Psoas muscle (tissue), 8 donors: Measurements from ENCODE around the gene SCYL2. TPM values are rescaled to one million over a fixed set of nuclear protein-coding genes. Genes with fewer than 3 reads are reported as not detected.
"Not testable (repeated sequence)": the region's sequence is repeated elsewhere in the genome, so short reads cannot be mapped to it uniquely, and the experiment has no call there.

Experiments
- ATAC-seq, 4 donors: fragments of 200-7000 bp; cut with Tn5 transposase; one replicate each; pipeline ENCODE4 v1.9.1; 2020; ENCODE audit warnings: moderate library complexity in 3 of 4, mild to moderate bottlenecking in 2 of 4
- DNase-seq, 2 donors: peaks; one replicate each; pipeline ENCODE4 v3.0.0-alpha.2; 2020
- H3K27ac ChIP-seq: fragments of 200-600 bp; one replicate; pipeline ENCODE4 v1.8.0; 2022
- H3K27me3 ChIP-seq, 3 donors: fragments of 200-600 bp in 1 of 3; one replicate each; pipeline versions ENCODE4 v1.6.1 to v1.8.0; 2013 to 2022; ENCODE audit warnings: low read length in 2 of 3, mild to moderate bottlenecking in 2 of 3, moderate library complexity in 1 of 3; ENCODE audit not compliant: insufficient read depth in 3 of 3
- H3K36me3 ChIP-seq, 2 donors: fragments of 200-600 bp in 1 of 2; one replicate each; pipeline versions ENCODE4 v1.6.1 to v1.8.0; 2013 to 2022; ENCODE audit warnings: low read depth in 1 of 2, mild to moderate bottlenecking in 1 of 2, moderate library complexity in 1 of 2; ENCODE audit not compliant: insufficient read depth in 1 of 2
- H3K4me1 ChIP-seq: fragments of 200-600 bp; one replicate; pipeline ENCODE4 v1.8.0; 2022
- H3K4me3 ChIP-seq: fragments of 200-600 bp; one replicate; pipeline ENCODE4 v1.8.0; 2022; ENCODE audit warnings: mild to moderate bottlenecking
- H3K9me3 ChIP-seq: fragments of 200-600 bp; one replicate; pipeline ENCODE4 v1.8.0; 2022
- CTCF ChIP-seq: fragments of 200-600 bp; IDR thresholded peaks from one replicate; pipeline ENCODE4 v1.8.0; 2022; ENCODE audit warnings: antibody characterized with exemption
- WGBS, 3 donors: extraction: QIAGEN DNeasy Blood & Tissue Kit; methylation state at CpG; one replicate each; pipeline versions ENCODE4 v1.1.6 to v1.1.7; 2013; 5-methylcytosine and 5-hydroxymethylcytosine counted together
- intact Hi-C, 2 donors: fragments of 100-400 bp; cut with DNase I; formaldehyde crosslinking; loops; one replicate each; pipeline versions ENCODE4 v1.11.0 to v1.14.2; 2022
- polyA plus RNA-seq, 3 donors: library from polyadenylated mRNA; stranded (reverse); fragments of 200-250 nt; gene quantifications; one replicate each; pipeline ENCODE4 v1.2.3, GENCODE V29; 2013
- total RNA-seq, 4 donors: library from RNA; stranded (reverse); fragmentation: NEBNext Ultra II Directional in 2 of 4; extraction: Animal tissue kit (Norgen Biotek cat#: 25700) in 2 of 4; gene quantifications; one replicate each; pipeline versions ENCODE4 v1.2.1 to v1.2.4, GENCODE V29; 2021 to 2023
- donor health status: healthy with polysubstance abuse.
- donor health status: DM: no; HTN: no; CAD: no; lungs with moderate emphysema.
- donor health status: Bipolar disorder and iron deficiency.
- donor health status: healthy.
- donor health status: DM: yes; HTN: yes; CAD: no.
- donor health status: DM: no; HTN: no; CAD: no.
- donor health status: DM: no; HTN: no; CAD: no.
- donor health status: DM: yes; HTN: yes; CAD: no.

The SCYL2 gene
- total and polyA plus RNA-seq, 7 donors = 9.7 to 29.0 (median 23.3) TPM

DNA sequence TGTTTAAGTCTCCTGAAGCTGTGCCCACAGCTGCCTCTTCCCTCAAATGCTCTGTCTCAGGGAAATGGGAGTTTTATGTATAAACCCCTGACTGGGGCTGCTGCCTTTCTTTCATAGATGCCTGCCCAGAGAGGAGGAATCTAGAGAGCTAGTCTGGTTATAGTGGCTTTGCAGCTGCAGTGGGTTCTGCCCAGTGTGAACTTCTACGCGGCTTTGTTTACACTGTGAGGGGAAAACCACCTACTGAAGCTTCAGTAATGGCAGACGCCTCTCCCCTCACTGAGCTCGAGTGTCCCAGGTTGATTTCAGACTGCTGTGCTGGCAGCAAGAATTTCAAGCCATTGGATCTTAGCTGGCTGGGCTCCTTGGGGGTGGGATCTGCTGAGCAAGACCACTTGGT is 36.9 kb downstream of the SCYL2 start:
- no peak for TF ChIP-seq CTCF
- Histone ChIP-seq H3K9me3 (peaks cover 7% of the 10 kb centered on the region), H3K36me3 (peaks cover 0 to 48% of the 10 kb centered on the region in 2 donors), H3K27me3 (no peaks in the 10 kb centered on the region), H3K4me1 (no peaks in the 10 kb centered on the region), H3K27ac (no peak overlapping the region), H3K4me3 (no peak overlapping the region)
- 96 to 97% (median 96%) methylated on average over 4 of the region's 4 CpGs for WGBS, 3 donors
- intact Hi-C loops = no loop called here
- DNase-seq = no peak
- ATAC-seq = no peak

DNA sequence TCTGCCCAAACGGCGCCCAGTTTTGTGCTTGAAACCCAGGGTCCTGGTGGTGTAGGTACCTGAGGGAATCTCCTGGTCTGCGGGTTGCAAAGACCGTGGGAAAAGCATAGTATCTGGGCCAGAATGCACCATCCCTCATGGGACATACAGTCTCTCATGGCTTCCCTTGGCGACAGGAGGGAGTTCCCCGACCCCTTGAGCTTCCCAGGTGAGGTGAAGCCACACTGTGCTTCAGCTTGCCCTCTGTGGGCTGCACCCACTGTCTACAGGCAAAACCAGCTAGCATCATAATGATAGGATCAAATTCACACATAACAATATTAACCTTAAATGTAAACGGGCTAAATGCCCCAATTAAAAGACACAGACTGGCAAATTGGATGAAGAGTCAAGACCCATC is 37.4 kb downstream of the SCYL2 start:
- H3K27me3 ChIP-seq, H3K27ac ChIP-seq, DNase-seq, intact Hi-C loops, H3K4me3 ChIP-seq, H3K4me1 ChIP-seq, ATAC-seq, H3K9me3 ChIP-seq: not testable (repeated sequence)
- H3K36me3 ChIP-seq = peaks cover 0 to 43% of the 10 kb centered on the region in 2 donors
- WGBS, 3 donors = 98 to 99% (median 98%) methylated on average over 7 of the region's 7 CpGs

DNA sequence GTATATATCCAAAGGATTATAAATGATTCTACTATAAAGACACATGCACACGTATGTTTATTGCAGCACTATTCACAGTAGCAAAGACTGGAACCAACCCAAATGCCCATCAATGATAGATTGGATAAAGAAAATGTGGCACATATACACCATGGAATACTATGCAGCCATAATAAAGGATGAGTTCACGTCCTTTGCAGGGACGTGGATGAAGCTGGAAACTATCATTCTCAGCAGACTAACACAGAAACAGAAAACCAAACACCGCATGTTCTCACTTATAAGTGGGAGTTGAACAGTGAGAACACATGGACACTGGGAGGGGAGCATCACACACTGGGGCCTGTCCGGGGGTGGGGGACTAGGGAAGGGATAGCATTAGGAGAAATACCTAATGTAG is 41.2 kb downstream of the SCYL2 start:
- H3K27me3 ChIP-seq, DNase-seq, H3K27ac ChIP-seq, intact Hi-C loops, H3K4me1 ChIP-seq, ATAC-seq, H3K4me3 ChIP-seq, H3K9me3 ChIP-seq: not testable (repeated sequence)
- peaks cover 0 to 42% of the 10 kb centered on the region in 2 donors for H3K36me3 ChIP-seq
- 96 to 99% (median 97%) methylated on average over 5 of the region's 5 CpGs for WGBS, 3 donors

- intact Hi-C loops = no loop called here
- 77 to 88% (median 84%) methylated on average over 1 of the region's 1 CpG for WGBS, 3 donors
- ATAC-seq = no peak
- Histone ChIP-seq H3K27me3 (no peaks in the 10 kb centered on the region), H3K4me3 (no peak overlapping the region), H3K36me3 (peaks cover 0 to 55% of the 10 kb centered on the region in 2 donors), H3K27ac (no peak overlapping the region), H3K9me3 (peaks cover 7% of the 10 kb centered on the region), H3K4me1 (no peaks in the 10 kb centered on the region)
- DNase-seq = no peak
- no peak for TF ChIP-seq CTCF
Observed at GRCh38 chr12:100311317-100311716, 44.3 kb downstream of the SCYL2 start.

DNA sequence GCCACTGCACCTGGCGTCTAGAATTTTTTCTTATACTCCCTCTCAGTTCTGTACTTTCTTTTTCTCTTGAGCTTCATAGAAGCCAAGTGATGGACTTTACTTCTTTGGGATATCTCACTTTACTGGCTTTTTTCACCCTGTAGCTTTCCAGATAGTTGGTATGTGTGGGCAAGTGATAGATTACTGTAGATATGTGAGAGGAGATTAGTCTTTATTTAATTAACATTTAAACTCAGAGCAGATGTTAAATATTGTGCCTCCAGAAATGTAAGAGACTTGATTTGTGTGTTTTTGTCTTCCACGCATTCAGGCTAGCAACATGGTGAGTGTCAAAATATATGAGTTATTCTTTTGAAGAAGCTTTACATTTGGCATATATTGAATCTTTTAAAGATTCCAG is 50.4 kb downstream of the SCYL2 start:
- H3K27me3 ChIP-seq = no peaks in the 10 kb centered on the region
- ATAC-seq (no peak), DNase-seq (no peak)
- H3K4me1 ChIP-seq = no peaks in the 10 kb centered on the region
- peaks cover 0 to 83% of the 10 kb centered on the region in 2 donors for H3K36me3 ChIP-seq
- H3K4me3 ChIP-seq = no peak overlapping the region
- intact Hi-C loops = no loop called here
- WGBS, 3 donors = 94 to 98% (median 97%) methylated on average over 2 of the region's 2 CpGs
- H3K27ac ChIP-seq = no peak overlapping the region
- no peaks in the 10 kb centered on the region for H3K9me3 ChIP-seq
- no peak for TF ChIP-seq CTCF

DNA sequence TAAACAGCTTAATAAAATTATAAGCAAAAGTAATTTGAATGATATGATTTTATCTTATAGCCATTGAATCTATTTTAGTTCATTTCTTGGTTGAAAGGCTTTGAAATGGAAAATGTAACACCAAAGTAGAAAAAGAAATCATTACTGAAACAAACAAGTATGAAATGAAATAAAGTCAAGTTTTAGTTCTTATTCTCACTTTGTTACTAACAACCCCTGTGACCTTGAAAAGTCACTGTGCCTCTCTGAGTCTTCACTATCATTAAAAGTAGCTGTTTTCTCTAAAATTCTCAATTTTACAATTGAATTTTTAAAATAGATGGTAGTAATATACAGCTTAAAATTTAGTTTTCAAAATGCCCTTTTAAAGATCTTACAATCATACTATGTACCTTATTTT is 57.5 kb downstream of the SCYL2 start:
- H3K4me3 ChIP-seq = no peak overlapping the region
- ATAC-seq (no peak), DNase-seq (no peak)
- no peaks in the 10 kb centered on the region for H3K27me3 ChIP-seq
- H3K36me3 ChIP-seq = peaks cover 0 to 74% of the 10 kb centered on the region in 2 donors
- TF ChIP-seq CTCF = no peak
- intact Hi-C loops = no loop called here
- no peaks in the 10 kb centered on the region for H3K9me3 ChIP-seq
- H3K27ac ChIP-seq = no peak overlapping the region
- H3K4me1 ChIP-seq = no peaks in the 10 kb centered on the region
